HCT116 (cell line): Measurements from ENCODE around the gene PIH1D1. TPM values are rescaled to one million over a fixed set of nuclear protein-coding genes. Genes with fewer than 3 reads are reported as not detected.

ENCODE experiments used
- ATAC-seq: fragments of 200-7000 bp; cut with Tn5 transposase; 2 replicates; pipeline ENCODE4 v1.9.1; 2020; ENCODE audit warnings: mild to moderate bottlenecking, moderate library complexity
- BruUV-seq: library from RNA; stranded (reverse); fragments of 400-500 nt; replicated peaks from 2 replicates; lab custom pipeline; 2021; lab: Mats Ljungman, UMichigan
- CTCF ChIA-PET: fragments of 300-600 bp; sonication (Branson Sonifier 250); formaldehyde crosslinking; loops from one replicate; lab custom pipeline; 2021; ENCODE audit warnings: antibody characterized with exemption; lab: Charles Lee
- POLR2A ChIA-PET: fragments of 300-600, 350-600 bp; sonication (Branson Sonifier 250); formaldehyde crosslinking; loops from one replicate; lab custom pipeline; 2021; ENCODE audit warnings: antibody characterized with exemption; lab: Charles Lee
- RAD21 ChIA-PET, 2 experiments: fragments of 300-600 bp; sonication (Branson Sonifier 250); formaldehyde crosslinking; loops; one replicate each; lab custom pipeline; 2023; ENCODE audit warnings: low total read pairs in 2 of 2; ENCODE audit not compliant: uncharacterized antibody in 2 of 2, unreplicated experiment in 2 of 2, low non-redundant PET in 1 of 2; lab: Charles Lee
- DNase-seq: peaks from one replicate; pipeline ENCODE4 v3.0.0-alpha.2; 2010; ENCODE audit warnings: low read depth, low spot score
- H2AFZ ChIP-seq: fragments of 200-600 bp; shearing (Covaris generic), sonication (generic); 2 replicates; pipeline ENCODE4 v1.6.1; 2017; ENCODE audit warnings: low read depth, mixed run types, mixed read lengths, antibody characterized with exemption, low read length; ENCODE audit not compliant: poor library complexity, severe bottlenecking
- H3K27ac ChIP-seq: 2 replicates; pipeline ENCODE4 v1.5.1; 2012; ENCODE audit warnings: low read depth, low read length
- H3K27me3 ChIP-seq: fragments of 200-600 bp; sonication (generic); 2 replicates; pipeline ENCODE4 v1.6.1; 2016; ENCODE audit warnings: mixed run types, low read length, mixed read lengths; ENCODE audit not compliant: insufficient read depth
- H3K36me3 ChIP-seq, 2 experiments: fragments of 200-500 bp in 1 of 2; fragments of 200-600 bp in 1 of 2; sonication (Bioruptor generic) in 1 of 2; sonication (generic) in 1 of 2; 2 replicates each; pipeline versions ENCODE4 v1.5.1 to v1.6.1; 2014 to 2016; ENCODE audit warnings: low read length in 2 of 2, inconsistent platforms in 1 of 2, mixed read lengths in 1 of 2, mixed run types in 1 of 2; ENCODE audit not compliant: insufficient read depth in 2 of 2, control insufficient read depth in 1 of 2
- H3K4me1 ChIP-seq, 2 experiments: fragments of 200-600 bp in 1 of 2; sonication (generic) in 1 of 2; 2 replicates each; pipeline versions ENCODE4 v1.5.1 to v1.6.1; 2012 to 2017; ENCODE audit warnings: low read length in 2 of 2, inconsistent platforms in 1 of 2, mild to moderate bottlenecking in 1 of 2, mixed read lengths in 1 of 2, mixed run types in 1 of 2, moderate library complexity in 1 of 2; ENCODE audit not compliant: insufficient read depth in 2 of 2, control insufficient read depth in 1 of 2
- H3K4me2 ChIP-seq: fragments of 200-600 bp; sonication (generic); 2 replicates; pipeline ENCODE4 v1.6.1; 2017; ENCODE audit warnings: mixed run types, low read length, mixed read lengths
- H3K4me3 ChIP-seq, 2 experiments: fragments of 200-600 bp in 1 of 2; sonication (generic) in 1 of 2; replicated peaks in 1 of 2; 2 replicates each; pipeline ENCODE4 v1.5.1; 2011 to 2016; ENCODE audit warnings: low read length in 2 of 2, control low read depth in 1 of 2, low read depth in 1 of 2, mild to moderate bottlenecking in 1 of 2, mixed read lengths in 1 of 2, mixed run types in 1 of 2
- H3K79me2 ChIP-seq: fragments of 200-600 bp; sonication (generic); 2 replicates; pipeline ENCODE4 v1.6.1; 2017; ENCODE audit warnings: mild to moderate bottlenecking, mixed run types, low read length, moderate library complexity, mixed read lengths; ENCODE audit not compliant: insufficient read depth
- H3K9ac ChIP-seq: fragments of 200-600 bp; sonication (generic); 2 replicates; pipeline ENCODE4 v1.6.1; 2016; ENCODE audit warnings: low read length, mixed read lengths
- H3K9me2 ChIP-seq: fragments of 200-600 bp; sonication (generic), shearing (Covaris generic); 2 replicates; pipeline ENCODE4 v1.6.1; 2017; ENCODE audit warnings: mixed run types, mild to moderate bottlenecking, moderate library complexity; ENCODE audit not compliant: insufficient read depth
- H3K9me3 ChIP-seq, 2 experiments: fragments of 200-500 bp in 1 of 2; fragments of 200-600 bp in 1 of 2; sonication (Bioruptor generic) in 1 of 2; sonication (generic) in 1 of 2; 2 replicates each; pipeline ENCODE4 v1.6.1; 2014 to 2017; ENCODE audit warnings: low read length in 2 of 2, mixed read lengths in 2 of 2, inconsistent platforms in 1 of 2, low read depth in 1 of 2, mild to moderate bottlenecking in 1 of 2, mixed run types in 1 of 2, moderate library complexity in 1 of 2; ENCODE audit not compliant: control insufficient read depth in 1 of 2, insufficient read depth in 1 of 2
- H4K20me1 ChIP-seq: fragments of 200-600 bp; sonication (generic), shearing (Covaris generic); 2 replicates; pipeline ENCODE4 v1.6.1; 2017; ENCODE audit warnings: mixed run types, mild to moderate bottlenecking, moderate library complexity; ENCODE audit not compliant: insufficient read depth
- CTCF ChIP-seq, 3 experiments: fragments of 200-600 bp in 1 of 3; sonication (generic) in 1 of 3; IDR thresholded peaks in 2 of 3; conservative IDR thresholded peaks in 1 of 3; 2 replicates each; pipeline ENCODE4 v1.5.1; 2012 to 2017; ENCODE audit warnings: low read depth in 2 of 3, low read length in 2 of 3, antibody characterized with exemption in 1 of 3, borderline replicate concordance in 1 of 3, control low read depth in 1 of 3, mild to moderate bottlenecking in 1 of 3, mixed read lengths in 1 of 3, mixed run types in 1 of 3, moderate library complexity in 1 of 3; ENCODE audit not compliant: insufficient read depth in 1 of 3
- POLR2AphosphoS5 ChIP-seq: IDR thresholded peaks from 2 replicates; pipeline ENCODE4 v1.6.1; 2011; ENCODE audit warnings: mild to moderate bottlenecking, low read depth, low read length, moderate library complexity
- ZNF274 ChIP-seq: fragments of 200-500 bp; sonication (Bioruptor generic); IDR thresholded peaks from 2 replicates; pipeline ENCODE4 v1.6.1; 2014; ENCODE audit warnings: mild to moderate bottlenecking, low read depth, low read length, inconsistent platforms
- intact Hi-C: fragments of 100-400 bp; cut with micrococcal nuclease; formaldehyde crosslinking; loops from 2 replicates; pipeline ENCODE4 v1.10.0; 2022
- total RNA-seq: library from RNA; stranded (reverse); gene quantifications from one replicate; pipeline ENCODE4 v1.2.1, GENCODE V29; 2021; ENCODE audit not compliant: unreplicated experiment

PIH1D1 gene
- total RNA-seq, 1 experiment from 2014 or later, result 152 TPM

- Histone ChIP-seq H3K4me1 (peaks cover 10 to 47% of the 10 kb centered on the region in 2 experiments; a peak in 3 of 4 replicates), H3K36me3 (peaks cover 21 to 47% of the 10 kb centered on the region in 2 experiments), H3K4me2 (peak overlapping the region; percentile 85), H2AFZ (no peak overlapping the region), H3K4me3 (peak overlapping the region; percentile 99 to 100), H3K27me3 (no peaks in the 10 kb centered on the region)
- no TSS peak for BruUV-seq
- ATAC-seq (no peak), DNase-seq (no peak)
- intact Hi-C loops, result no loop called here
- CTCF ChIA-PET, result interaction anchor here (1.2 kb wide), 1 partner anchor 12 kb away, joined by 5 read pairs; no protein-coding TSS in a partner anchor
- POLR2A ChIA-PET, result interaction anchor here (0.5 to 2.1 kb wide), 6 partner anchors 12 to 1151 kb away, joined by 3 to 8 read pairs (median 4); partner anchors contain the start of genes ALDH16A1 and PIH1D1
- RAD21 ChIA-PET, result interaction anchor here in 1 of 2 experiments (0.6 kb wide), 1 partner anchor 10 kb away, joined by 4 read pairs; no protein-coding TSS in a partner anchor
- TF ChIP-seq CTCF (IDR thresholded peaks at IDR 0.05 in 2 of 3, conservative IDR thresholded peaks at IDR 0.05 in 1 of 3; ENCODE audit: borderline replicate concordance in 1 of 3, insufficient read depth in 1 of 3, low read depth in 2 of 3, low read length in 2 of 3), result no peak
- TF ChIP-seq POLR2AphosphoS5, result peak; percentile 45; the same call in 1 of the 2 replicates
- no peak for TF ChIP-seq ZNF274
- TF ChIP-seq, all 23 proteins: peak for 1
- H3K79me2 ChIP-seq, result peaks cover 43% of the 10 kb centered on the region
- H3K27ac ChIP-seq, result peak overlapping the region; percentile 86
- H3K9me2 ChIP-seq, result no peaks in the 10 kb centered on the region
- H4K20me1 ChIP-seq, result peaks cover 19% of the 10 kb centered on the region; the same call in 1 of the 2 replicates
- peak overlapping the region; percentile 100 for H3K9ac ChIP-seq
- H3K9me3 ChIP-seq, result no peaks in the 10 kb centered on the region
Observed at GRCh38 chr19:49488046-49488862, 36.6 kb upstream of the PIH1D1 start.
